DMS53 (cell line): ENCODE results near the gene CPEB3.
"Not testable (repeated sequence)": the region's sequence is repeated elsewhere in the genome, so short reads cannot be mapped to it uniquely, and the experiment has no call there.

Experiments
- DNase-seq: peaks from one replicate; lab custom pipeline; 2025; lab: John Stamatoyannopoulos, UW

The CPEB3 gene

DNA sequence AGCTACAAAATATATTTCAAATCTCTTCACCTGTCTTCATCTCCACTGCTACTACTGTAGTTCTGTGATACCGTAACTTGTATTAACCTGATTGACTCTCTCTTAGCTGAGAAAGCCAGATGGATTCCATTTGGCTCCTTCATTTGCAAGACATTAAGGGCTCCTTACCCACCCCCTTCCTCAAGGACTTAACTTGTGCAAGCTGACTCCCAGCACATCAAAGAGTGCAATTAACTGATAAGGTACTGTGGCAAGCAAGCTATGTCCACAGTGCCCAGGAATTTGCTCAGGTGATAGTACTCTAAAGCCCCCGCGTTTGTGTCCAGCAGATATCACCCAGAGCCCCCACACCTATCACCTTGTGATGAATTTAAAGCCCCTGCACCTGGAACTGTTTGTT lies 257.8 kb downstream of the CPEB3 start:
- DNase-seq: not testable (repeated sequence)

DNA sequence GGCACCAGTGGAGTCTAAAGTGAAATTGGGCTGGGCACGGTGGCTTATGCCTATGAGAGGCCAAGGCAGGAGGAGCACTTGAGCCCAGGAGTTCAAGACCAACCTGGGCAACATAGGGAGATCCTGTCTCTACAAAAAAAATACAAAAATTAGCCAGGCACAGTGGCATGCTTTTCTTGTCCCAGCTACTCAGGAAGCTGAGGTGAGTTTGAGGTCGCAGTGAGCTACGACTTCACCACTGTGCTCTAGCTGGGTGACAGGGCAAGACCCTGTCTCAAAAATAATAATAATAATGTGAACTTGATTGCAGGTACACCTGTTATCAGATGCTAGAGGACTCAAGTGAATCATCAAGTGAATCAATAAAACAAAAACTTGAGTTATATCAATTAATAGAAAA lies 259.3 kb downstream of the CPEB3 start:
- no peak for DNase-seq

DNA sequence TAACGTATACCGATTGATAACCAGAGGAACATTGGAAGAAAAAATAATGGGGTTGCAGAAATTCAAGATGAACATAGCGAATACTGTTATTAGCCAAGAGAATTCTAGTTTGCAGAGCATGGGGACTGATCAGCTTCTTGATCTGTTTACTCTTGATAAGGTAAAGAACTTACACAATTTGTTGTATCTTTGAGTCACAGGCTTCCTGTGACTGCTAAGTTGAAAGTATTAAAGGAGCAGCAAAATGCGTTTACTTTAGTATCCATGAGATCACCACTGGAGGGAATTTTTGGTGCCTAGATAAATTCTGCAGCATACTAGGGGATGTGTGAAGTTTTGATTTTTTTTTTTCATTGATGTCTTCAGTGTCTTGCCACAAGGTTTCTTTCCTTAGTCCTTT lies 263.7 kb downstream of the CPEB3 start:
- no peak for DNase-seq

DNA sequence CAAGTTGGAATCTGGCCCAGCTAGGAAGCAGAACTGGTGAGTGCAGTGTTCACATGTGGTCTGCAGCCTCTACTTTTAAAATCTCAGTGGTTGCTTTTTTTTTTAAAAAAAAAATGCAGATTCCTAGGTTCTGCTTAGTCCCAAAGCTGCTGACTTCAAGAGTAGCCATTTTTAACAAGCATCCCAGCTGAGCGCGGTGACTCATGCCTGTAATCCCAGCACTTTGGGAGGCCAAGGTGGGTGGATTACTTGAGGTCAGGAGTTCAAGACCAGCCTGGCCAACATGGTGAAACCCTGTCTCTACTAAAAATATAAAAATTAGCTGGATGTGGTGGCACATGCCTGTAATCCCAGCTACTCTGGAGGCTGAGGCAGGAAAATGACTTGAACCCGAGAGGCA lies 265.5 kb downstream of the CPEB3 start:
- DNase-seq: not testable (repeated sequence)

DNA sequence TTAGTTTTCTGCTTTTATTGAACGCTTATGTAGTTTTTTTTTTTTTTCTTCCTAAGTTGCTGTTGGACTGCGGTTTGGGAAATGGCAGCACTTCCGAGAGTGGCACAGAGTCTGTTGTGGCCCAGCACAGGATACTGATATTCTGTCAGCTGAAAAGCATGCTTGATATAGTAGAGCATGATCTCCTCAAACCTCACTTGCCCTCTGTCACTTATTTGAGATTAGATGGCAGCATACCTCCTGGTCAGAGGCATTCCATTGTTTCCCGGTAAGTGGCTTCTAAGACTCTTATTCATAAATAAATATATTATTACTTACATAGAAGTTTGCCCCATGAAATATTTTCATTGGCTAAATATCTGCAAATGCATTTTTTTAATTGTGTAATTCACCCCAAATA lies 266.2 kb downstream of the CPEB3 start:
- no peak for DNase-seq

DNA sequence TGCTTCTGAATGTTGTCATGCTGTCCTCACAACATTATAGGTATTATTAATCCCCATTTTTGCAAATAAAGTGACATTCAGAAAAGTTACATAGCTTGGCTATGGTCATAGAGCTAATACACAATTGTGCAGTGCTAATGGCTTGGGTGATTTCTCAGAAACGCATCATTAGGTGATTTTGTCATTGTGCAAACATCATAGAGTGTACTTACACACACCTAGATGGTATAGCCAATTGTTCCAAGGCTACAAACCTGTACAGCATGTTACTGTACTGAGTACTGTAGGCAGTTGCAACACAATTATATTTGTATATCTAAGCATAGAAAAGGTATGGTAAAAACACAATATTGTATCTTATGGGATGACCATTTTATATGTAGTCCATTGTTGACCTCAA lies 276.3 kb downstream of the CPEB3 start:
- DNase-seq: peak; percentile 68

DNA sequence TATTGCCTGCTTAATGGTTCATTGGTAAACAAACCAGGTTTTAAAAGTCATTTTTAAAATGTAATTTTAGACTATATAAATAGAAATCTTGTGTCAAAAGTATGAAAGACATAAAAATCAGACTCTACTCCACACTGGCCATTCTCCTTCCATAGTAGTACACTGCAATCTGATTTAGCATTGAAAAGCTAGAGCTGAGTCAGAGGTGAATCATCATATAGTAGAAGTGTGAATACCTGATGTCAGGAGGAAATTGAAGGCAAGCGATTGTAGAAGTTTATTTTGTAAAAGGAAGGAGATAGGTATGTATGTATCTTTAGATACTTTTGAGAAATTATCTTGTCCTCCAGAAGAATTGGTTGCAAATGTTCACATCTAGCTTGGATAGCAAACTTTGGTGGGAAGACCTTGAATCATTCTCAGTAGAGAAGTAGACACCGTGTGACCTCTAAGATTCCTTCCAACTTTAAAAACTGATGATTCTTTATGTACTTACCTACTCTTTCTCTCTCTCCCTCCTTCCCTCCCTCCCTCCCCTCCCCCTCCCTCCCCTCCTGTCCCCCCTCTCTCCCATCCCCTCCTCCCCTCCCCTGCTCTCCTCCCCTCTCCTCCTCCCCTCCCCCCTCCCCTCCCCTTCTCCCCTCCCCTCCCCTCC lies 279.2 kb downstream of the CPEB3 start:
- DNase-seq: peak; percentile 62

DNA sequence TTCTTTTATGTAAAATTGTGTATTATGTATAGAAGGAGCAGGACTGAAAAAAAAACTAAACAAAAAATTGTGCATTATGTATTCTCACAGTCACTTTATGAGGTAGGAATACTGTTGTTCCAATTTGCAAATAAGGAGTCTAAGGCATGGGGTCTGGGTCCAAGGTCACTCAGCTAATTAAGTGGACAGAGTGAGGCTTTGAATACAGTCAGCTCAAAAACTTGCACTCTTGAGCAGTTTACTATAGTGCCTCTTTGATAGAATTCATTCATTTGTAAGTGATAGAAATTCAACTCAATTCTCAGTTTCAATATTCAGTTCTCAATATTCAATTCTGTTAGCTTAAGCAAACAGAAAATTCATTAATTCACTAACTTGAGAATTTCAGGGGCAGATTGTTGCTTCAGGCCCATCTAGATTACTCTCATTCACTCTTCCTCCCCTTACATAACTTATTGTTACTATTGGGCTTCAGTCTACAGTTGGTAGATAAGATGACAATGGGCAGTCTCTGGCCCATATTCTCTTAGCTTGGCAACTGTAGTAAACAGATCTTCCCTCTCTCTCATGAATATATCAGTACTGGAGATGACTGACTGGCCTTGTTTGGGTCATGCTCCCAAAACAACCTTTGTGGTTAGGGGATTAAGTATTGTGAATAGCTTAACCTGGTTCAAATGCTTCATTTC lies 280.7 kb downstream of the CPEB3 start:
- DNase-seq: no peak

DNA sequence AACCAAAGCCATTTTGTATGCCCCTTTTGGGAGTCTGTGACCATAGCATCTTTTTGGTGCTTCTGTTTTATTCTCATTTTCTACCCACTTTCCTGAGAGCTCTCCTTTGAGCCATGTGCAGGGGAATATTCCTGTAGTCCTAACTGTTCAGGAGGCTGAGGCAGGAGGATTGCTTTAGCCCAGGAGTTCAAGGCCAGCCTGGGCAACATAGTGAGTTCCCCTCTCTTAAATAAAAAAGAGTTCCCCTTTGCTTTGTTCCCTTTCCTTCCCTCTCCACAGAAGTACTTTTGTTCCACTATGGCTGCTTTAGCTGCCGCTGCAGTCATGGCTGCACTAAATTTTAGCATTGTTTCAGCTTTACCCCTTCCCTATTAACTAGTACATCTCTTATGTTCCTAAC lies 281.4 kb downstream of the CPEB3 start:
- no peak for DNase-seq

- no peak for DNase-seq
Observed at GRCh38 chr10:92005978-92006377, 284.9 kb downstream of the CPEB3 start.

GRCh38 chr10:92003258-92003657 lies 287.6 kb downstream of the CPEB3 start:
- no peak for DNase-seq

DNA sequence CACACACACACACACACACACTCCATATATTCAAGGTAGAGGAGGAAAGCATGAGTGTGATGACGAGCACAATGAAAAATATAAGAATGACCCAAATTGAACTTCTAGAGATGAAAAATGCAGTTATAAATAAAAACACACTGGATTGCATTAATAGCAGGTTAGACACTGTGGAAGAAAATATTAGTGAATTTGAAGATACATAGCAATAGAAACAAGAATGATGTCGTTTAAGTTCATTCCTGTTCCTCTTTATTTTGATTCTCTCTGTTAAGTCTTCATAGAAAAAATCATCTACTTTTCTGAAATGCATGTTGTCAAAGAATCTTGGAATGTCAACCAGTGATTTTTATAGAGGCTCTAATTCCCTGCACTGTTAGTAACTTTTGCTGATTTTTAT lies 288.9 kb downstream of the CPEB3 start:
- no peak for DNase-seq

DNA sequence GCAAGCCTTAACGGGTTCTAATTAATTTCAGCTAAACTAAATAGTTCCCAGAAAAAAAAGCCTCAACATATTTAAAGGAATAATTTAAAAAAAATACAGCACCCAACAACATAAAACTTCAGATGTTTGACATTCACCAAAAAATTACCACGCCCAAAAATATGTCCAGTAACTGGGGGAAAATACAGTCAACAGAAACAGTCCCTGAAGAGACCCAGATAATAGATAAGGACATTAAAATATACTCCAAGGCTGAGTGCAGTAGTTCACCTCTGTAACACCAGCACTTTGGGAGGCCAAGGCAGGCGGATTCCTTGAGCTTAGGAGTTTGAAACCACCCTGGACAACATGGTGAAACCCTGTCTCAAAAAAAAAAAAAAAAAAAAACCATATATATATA lies 289.3 kb downstream of the CPEB3 start:
- DNase-seq: no peak
